Endothelial cell of umbilical vein (primary cell): Measurements from ENCODE around the gene PHF2. TPM values are rescaled to one million over a fixed set of nuclear protein-coding genes. Genes with fewer than 3 reads are reported as not detected.

Source experiments
- BruUV-seq: library from RNA; stranded (reverse); fragments of 400-500 nt; replicated peaks from 2 replicates; lab custom pipeline; 2021; lab: Mats Ljungman, UMichigan
- CTCF ChIA-PET: fragments of 300-600, 350-600 bp; sonication (Branson Sonifier 250); formaldehyde crosslinking; loops from one replicate; lab custom pipeline; 2021; ENCODE audit warnings: antibody characterized with exemption, inconsistent platforms; lab: Charles Lee
- POLR2A ChIA-PET: fragments of 300-600, 350-600 bp; sonication (Branson Sonifier 250); formaldehyde crosslinking; loops from one replicate; lab custom pipeline; 2021; ENCODE audit warnings: antibody characterized with exemption, inconsistent platforms; lab: Charles Lee
- DNase-seq: peaks from one replicate; pipeline ENCODE4 v3.0.0-alpha.2; 2011; ENCODE audit warnings: low read depth, low spot score
- FAIRE-seq: peaks from 2 replicates; lab custom pipeline; 2011; peaks lifted over from hg19 to GRCh38; lab: Jason Lieb, UNC
- H2AFZ ChIP-seq: 2 replicates; pipeline ENCODE4 v1.6.0; 2012; ENCODE audit warnings: low read depth, low read length, control low read depth, inconsistent platforms
- H3K27ac ChIP-seq: 2 replicates; pipeline ENCODE4 v1.5.1; 2011; ENCODE audit warnings: low read depth, mild to moderate bottlenecking, control low read depth, low read length, moderate library complexity; ENCODE audit not compliant: insufficient read depth
- H3K27me3 ChIP-seq, 2 experiments: 2 replicates each; pipeline versions ENCODE4 v1.6.0 to v1.6.1; 2011; ENCODE audit warnings: low read length in 2 of 2, mixed read lengths in 1 of 2; ENCODE audit not compliant: control insufficient read depth in 2 of 2, insufficient read depth in 2 of 2
- H3K36me3 ChIP-seq, 2 experiments: 2 replicates in 1 of 2; 3 replicates in 1 of 2; pipeline ENCODE4 v1.5.1; 2011; ENCODE audit warnings: low read length in 2 of 2, mild to moderate bottlenecking in 1 of 2, moderate library complexity in 1 of 2; ENCODE audit not compliant: control insufficient read depth in 2 of 2, insufficient read depth in 2 of 2; ENCODE audit errors: extremely low read depth in 1 of 2
- H3K4me1 ChIP-seq: 3 replicates; pipeline ENCODE4 v1.5.1; 2011; ENCODE audit warnings: mild to moderate bottlenecking, low read length; ENCODE audit not compliant: control insufficient read depth, insufficient read depth; ENCODE audit errors: extremely low read depth
- H3K4me2 ChIP-seq: 2 replicates; pipeline ENCODE4 v1.6.1; 2011; ENCODE audit warnings: low read length, control low read depth, mixed read lengths; ENCODE audit not compliant: insufficient read depth
- H3K4me3 ChIP-seq, 3 experiments: fragments of 200-600 bp in 1 of 3; sonication (generic), shearing (Covaris generic) in 1 of 3; replicated peaks in 1 of 3; 2 replicates each; pipeline ENCODE4 v1.5.1; 2011 to 2016; ENCODE audit warnings: control low read depth in 3 of 3, low read length in 3 of 3, mild to moderate bottlenecking in 2 of 3, inconsistent platforms in 1 of 3, low read depth in 1 of 3, moderate library complexity in 1 of 3; ENCODE audit not compliant: insufficient read depth in 1 of 3
- H3K79me2 ChIP-seq: 2 replicates; pipeline ENCODE4 v1.6.0; 2012; ENCODE audit warnings: low read length, inconsistent platforms; ENCODE audit not compliant: control insufficient read depth, insufficient read depth
- H3K9ac ChIP-seq: replicated peaks from 2 replicates; pipeline ENCODE3; 2011; ENCODE audit warnings: low read length, control low read depth; ENCODE audit not compliant: insufficient read depth; ENCODE audit errors: extremely low read depth
- H3K9me1 ChIP-seq: replicated peaks from 3 replicates; pipeline ENCODE4 v1.6.0; 2011; ENCODE audit warnings: mild to moderate bottlenecking, low read length; ENCODE audit not compliant: control insufficient read depth, insufficient read depth; ENCODE audit errors: extremely low read depth
- H3K9me3 ChIP-seq: replicated peaks from 2 replicates; pipeline ENCODE4 v1.5.1; 2012; ENCODE audit warnings: low read length, inconsistent platforms; ENCODE audit not compliant: control insufficient read depth, insufficient read depth
- H4K20me1 ChIP-seq: replicated peaks from 2 replicates; pipeline ENCODE3; 2011; ENCODE audit warnings: mild to moderate bottlenecking, low read length; ENCODE audit not compliant: control insufficient read depth, insufficient read depth; ENCODE audit errors: extremely low read depth
- EZH2 ChIP-seq: IDR thresholded peaks from 2 replicates; pipeline ENCODE4 v1.6.1; 2012; ENCODE audit warnings: borderline replicate concordance, low read depth, mild to moderate bottlenecking, moderate library complexity, low read length, inconsistent platforms; ENCODE audit not compliant: severe bottlenecking
- FOS ChIP-seq: IDR thresholded peaks from 2 replicates; pipeline ENCODE4 v1.6.1; 2011; ENCODE audit warnings: mild to moderate bottlenecking, low read length, moderate library complexity, borderline replicate concordance; ENCODE audit not compliant: insufficient read depth
- GATA2 ChIP-seq: IDR thresholded peaks from 2 replicates; pipeline ENCODE4 v1.7.0; 2011; ENCODE audit warnings: low read depth, mild to moderate bottlenecking, moderate library complexity, mixed read lengths, low read length; ENCODE audit not compliant: insufficient read length, insufficient read depth
- JUN ChIP-seq: IDR thresholded peaks from 2 replicates; pipeline ENCODE4 v1.6.1; 2011; ENCODE audit warnings: borderline replicate concordance, low read depth; ENCODE audit not compliant: insufficient read length, insufficient read depth
- MAX ChIP-seq: IDR thresholded peaks from 2 replicates; pipeline ENCODE4 v1.6.1; 2011; ENCODE audit not compliant: insufficient read depth, insufficient read length
- MYC ChIP-seq: IDR thresholded peaks from one replicate; pipeline ENCODE4 v1.6.1; 2011; ENCODE audit warnings: mild to moderate bottlenecking, low read depth, low read length
- POLR2A ChIP-seq: IDR thresholded peaks from 2 replicates; pipeline ENCODE4 v1.6.1; 2012; ENCODE audit warnings: low read depth, mild to moderate bottlenecking, control low read depth, low read length
- POLR2AphosphoS5 ChIP-seq: IDR thresholded peaks from 2 replicates; pipeline ENCODE4 v1.6.1; 2012; ENCODE audit warnings: low read depth, mild to moderate bottlenecking, control low read depth, low read length, moderate library complexity; ENCODE audit not compliant: insufficient read depth
- dilution Hi-C: fragments of 300-500 bp; cut with MboI; formaldehyde crosslinking; loops from one replicate; pipeline ENCODE4 v1.15.0; 2019; ENCODE audit warnings: low sequenced_read_pairs; ENCODE audit not compliant: extremely low pct_ligation_motif_present
- intact Hi-C: fragments of 100-400 bp; cut with micrococcal nuclease; formaldehyde crosslinking; loops from one replicate; pipeline ENCODE4 v1.10.0; 2022
- polyA plus RNA-seq, 4 experiments: library from polyadenylated mRNA; depleted of rRNA in 3 of 4; stranded (reverse) in 3 of 4; unstranded in 1 of 4; fragments of >200 nt; gene quantifications; 2 replicates each; pipeline versions ENCODE4 v1.2.1 to v1.2.3, GENCODE V29; 2011 to 2012; ENCODE audit warnings: missing spikeins in 1 of 4
- total RNA-seq: library from RNA; stranded (reverse); gene quantifications from 2 replicates; pipeline ENCODE4 v1.2.3, GENCODE V29; 2021
- TF ChIP-seq, protein P1 (sequence below), 2 donors: IDR thresholded peaks; 1 replicate in 1 of 2; 2 replicates in 1 of 2; pipeline ENCODE4 v1.5.1; 2011; ENCODE audit warnings: low read length in 2 of 2, mild to moderate bottlenecking in 2 of 2, moderate library complexity in 2 of 2, control low read depth in 1 of 2, inconsistent platforms in 1 of 2, low read depth in 1 of 2; ENCODE audit not compliant: insufficient read depth in 1 of 2; ENCODE audit errors: extremely low read depth in 1 of 2

The PHF2 gene
- total and polyA plus RNA-seq, 2 donors (not counting 3 experiments of a cell fraction or from before 2014, with no cell fraction given), result 9.8 to 22.5 TPM

DNA sequence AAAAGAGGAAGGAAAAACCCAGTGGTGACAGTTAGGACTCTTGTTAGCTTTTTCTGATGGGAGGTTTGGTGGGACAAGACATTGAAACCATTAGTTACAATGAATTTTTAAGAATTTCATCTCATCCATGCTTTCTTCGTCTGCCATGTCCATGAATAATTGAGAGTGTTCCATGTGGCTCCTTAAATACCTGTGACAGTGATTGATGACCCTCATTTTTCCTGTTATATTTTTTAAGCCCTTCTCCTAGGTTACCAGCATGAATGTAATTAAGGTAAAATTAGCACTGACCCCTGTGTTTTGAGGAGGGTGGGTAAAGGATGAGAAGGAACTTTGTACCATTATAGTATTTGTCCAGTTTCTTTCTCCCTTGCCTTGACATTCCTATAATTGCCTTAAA, 23.5 kb upstream of the PHF2 start:
- Histone ChIP-seq H3K27ac (no peak overlapping the region), H3K36me3 (peaks cover 20 to 27% of the 10 kb centered on the region in 2 experiments), H3K9me1 (no peaks in the 10 kb centered on the region), H3K79me2 (peaks cover 2% of the 10 kb centered on the region), H3K4me1 (no peaks in the 10 kb centered on the region), H3K27me3 (no peaks in the 10 kb centered on the region), H3K9ac (no peak overlapping the region), H3K4me3 (no peak overlapping the region), H3K4me2 (no peak overlapping the region), H4K20me1 (peaks cover 2% of the 10 kb centered on the region), H2AFZ (no peak overlapping the region), H3K9me3 (no peaks in the 10 kb centered on the region)
- TF ChIP-seq MAX (no peak), JUN (no peak), POLR2A (no peak), POLR2AphosphoS5 (no peak), MYC (no peak), GATA2 (no peak), FOS (no peak), EZH2 (no peak)
- TF ChIP-seq, protein P1, sequence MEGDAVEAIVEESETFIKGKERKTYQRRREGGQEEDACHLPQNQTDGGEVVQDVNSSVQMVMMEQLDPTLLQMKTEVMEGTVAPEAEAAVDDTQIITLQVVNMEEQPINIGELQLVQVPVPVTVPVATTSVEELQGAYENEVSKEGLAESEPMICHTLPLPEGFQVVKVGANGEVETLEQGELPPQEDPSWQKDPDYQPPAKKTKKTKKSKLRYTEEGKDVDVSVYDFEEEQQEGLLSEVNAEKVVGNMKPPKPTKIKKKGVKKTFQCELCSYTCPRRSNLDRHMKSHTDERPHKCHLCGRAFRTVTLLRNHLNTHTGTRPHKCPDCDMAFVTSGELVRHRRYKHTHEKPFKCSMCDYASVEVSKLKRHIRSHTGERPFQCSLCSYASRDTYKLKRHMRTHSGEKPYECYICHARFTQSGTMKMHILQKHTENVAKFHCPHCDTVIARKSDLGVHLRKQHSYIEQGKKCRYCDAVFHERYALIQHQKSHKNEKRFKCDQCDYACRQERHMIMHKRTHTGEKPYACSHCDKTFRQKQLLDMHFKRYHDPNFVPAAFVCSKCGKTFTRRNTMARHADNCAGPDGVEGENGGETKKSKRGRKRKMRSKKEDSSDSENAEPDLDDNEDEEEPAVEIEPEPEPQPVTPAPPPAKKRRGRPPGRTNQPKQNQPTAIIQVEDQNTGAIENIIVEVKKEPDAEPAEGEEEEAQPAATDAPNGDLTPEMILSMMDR (IDR thresholded peaks at IDR 0.05; ENCODE audit: extremely low read depth in 1 of 2, insufficient read depth in 1 of 2, low read depth in 1 of 2, low read length in 2 of 2), result no peak
- POLR2A ChIA-PET, result no interaction called here
- dilution Hi-C loops, result no loop called here
- DNase-seq, result no peak
- FAIRE-seq, result no peak
- intact Hi-C loops, result no loop called here
- CTCF ChIA-PET, result interaction anchor here (0.9 to 1.8 kb wide), 1 partner anchor 13 kb away, joined by 8 to 9 read pairs; no protein-coding TSS in a partner anchor
- no TSS peak for BruUV-seq
